ENCODE data around the gene ZNF749. TPM values are rescaled to one million over a fixed set of nuclear protein-coding genes. Genes with fewer than 3 reads are reported as not detected.

The ZNF749 gene
- total RNA-seq, 2 donors from 2014 or later, result 25.0 to 28.5 TPM

DNA sequence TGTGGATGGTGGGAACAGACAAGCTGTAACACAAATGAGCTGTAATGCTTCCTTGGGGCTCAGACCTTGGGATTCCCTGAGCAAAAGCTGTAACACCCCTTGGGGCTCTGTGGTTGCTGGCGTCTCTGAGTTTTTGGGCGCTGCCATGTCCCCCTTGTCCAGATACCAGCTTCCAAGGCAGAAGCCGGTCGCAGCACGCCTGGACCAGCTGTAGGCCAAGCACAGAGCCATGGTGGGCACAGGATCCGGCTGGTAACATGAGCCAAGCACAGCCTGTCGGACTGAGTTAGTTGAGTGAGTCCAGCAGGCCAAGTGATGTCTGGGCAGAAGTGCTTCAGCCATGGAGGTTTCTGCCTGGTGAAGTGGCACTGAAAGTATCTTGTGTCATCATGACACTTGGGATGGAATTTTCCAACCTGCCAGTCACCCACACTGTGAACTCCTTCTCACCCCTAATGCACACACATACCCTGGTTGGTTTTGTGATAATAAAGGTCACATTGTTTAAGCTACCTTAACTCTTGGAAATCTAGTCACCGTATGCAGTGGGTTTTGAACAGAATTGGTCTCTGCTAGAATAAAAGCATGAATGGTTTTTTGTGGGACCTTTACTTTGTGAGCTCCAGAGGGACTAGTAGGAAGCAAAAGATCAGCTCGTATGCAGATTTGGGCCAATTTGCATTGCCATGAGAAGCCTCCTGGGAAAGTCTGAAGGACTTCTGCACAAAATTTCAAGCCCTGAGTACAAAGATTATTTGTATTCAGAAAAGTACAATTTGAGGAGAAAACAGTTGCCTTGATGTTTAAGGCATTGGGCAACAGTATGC lies 31.2 kb upstream of the ZNF749 start:
- Mint-ChIP-seq H3K36me3 (ENCODE audit: low read depth) (peaks cover 20% of the 10 kb centered on the region), H3K27me3 (ENCODE audit: insufficient read depth) (no peaks in the 10 kb centered on the region), H3K4me1 (no peaks in the 10 kb centered on the region), H3K4me3 (no peak overlapping the region), H3K27ac (no peak overlapping the region), H3K9me3 (peaks cover 41% of the 10 kb centered on the region)
- Histone ChIP-seq H3K27ac (ENCODE audit: low read depth, low read length) (no peak overlapping the region), H3K9ac (ENCODE audit: extremely low read depth, low read length, poor library complexity, severe bottlenecking) (no peak overlapping the region), H3K4me1 (ENCODE audit: control insufficient read depth, insufficient read depth, low read length) (no peaks in the 10 kb centered on the region), H3K9me3 (ENCODE audit: control insufficient read depth, low read length) (peaks cover 11% of the 10 kb centered on the region), H3K36me3 (ENCODE audit: control insufficient read depth, insufficient read depth, low read length) (peaks cover 13% of the 10 kb centered on the region), H3K27me3 (ENCODE audit: control insufficient read depth, insufficient read depth, low read length, poor library complexity, severe bottlenecking) (peaks cover 9% of the 10 kb centered on the region), H3K4me3 (ENCODE audit: low read length) (no peak overlapping the region)
- TF ChIP-seq, protein P1, sequence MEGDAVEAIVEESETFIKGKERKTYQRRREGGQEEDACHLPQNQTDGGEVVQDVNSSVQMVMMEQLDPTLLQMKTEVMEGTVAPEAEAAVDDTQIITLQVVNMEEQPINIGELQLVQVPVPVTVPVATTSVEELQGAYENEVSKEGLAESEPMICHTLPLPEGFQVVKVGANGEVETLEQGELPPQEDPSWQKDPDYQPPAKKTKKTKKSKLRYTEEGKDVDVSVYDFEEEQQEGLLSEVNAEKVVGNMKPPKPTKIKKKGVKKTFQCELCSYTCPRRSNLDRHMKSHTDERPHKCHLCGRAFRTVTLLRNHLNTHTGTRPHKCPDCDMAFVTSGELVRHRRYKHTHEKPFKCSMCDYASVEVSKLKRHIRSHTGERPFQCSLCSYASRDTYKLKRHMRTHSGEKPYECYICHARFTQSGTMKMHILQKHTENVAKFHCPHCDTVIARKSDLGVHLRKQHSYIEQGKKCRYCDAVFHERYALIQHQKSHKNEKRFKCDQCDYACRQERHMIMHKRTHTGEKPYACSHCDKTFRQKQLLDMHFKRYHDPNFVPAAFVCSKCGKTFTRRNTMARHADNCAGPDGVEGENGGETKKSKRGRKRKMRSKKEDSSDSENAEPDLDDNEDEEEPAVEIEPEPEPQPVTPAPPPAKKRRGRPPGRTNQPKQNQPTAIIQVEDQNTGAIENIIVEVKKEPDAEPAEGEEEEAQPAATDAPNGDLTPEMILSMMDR (conservative IDR thresholded peaks at IDR 0.05), result no peak
- WGBS, 2 experiments (ENCODE audit: insufficient coverage in 1 of 2, insufficient read length in 1 of 2), result 91 to 94% methylated on average over 7 to 9 of the region's 9 CpGs
- peak; percentile 44 for DNase-seq

DNA sequence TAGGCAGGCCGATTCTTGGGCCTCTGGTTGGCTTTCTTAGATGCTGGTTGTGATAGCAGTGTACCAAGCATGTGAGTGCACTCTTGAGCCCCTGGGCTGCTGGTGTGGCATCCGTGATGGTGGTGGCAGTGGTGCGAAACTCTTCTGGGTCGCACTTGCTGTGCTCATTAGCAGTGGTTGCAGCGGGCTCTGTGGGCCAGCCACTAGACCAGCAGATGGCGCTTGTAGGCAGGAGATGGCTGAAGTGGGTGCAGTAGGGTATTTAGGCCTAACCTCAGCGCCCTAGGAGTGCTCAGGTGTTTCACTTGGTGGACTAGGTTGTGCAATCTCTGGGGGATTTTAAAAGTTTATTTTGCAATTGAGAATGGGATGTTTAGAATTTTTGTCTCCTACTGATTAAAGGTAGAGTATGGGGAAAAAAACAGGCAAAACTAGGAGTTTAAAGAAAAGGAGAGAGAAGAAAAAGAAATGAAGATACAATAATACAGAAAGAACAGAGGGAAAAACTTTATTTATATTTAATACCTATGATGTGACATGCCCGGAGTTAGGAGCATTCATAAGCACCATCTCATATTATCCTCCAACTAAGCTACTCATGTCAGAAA lies 28.5 kb upstream of the ZNF749 start:
- Histone ChIP-seq H3K9ac (ENCODE audit: extremely low read depth, low read length, poor library complexity, severe bottlenecking) (no peak overlapping the region), H3K4me3 (ENCODE audit: low read length) (no peak overlapping the region), H3K27me3 (ENCODE audit: control insufficient read depth, insufficient read depth, low read length, poor library complexity, severe bottlenecking) (peaks cover 12% of the 10 kb centered on the region), H3K9me3 (ENCODE audit: control insufficient read depth, low read length) (peaks cover 11% of the 10 kb centered on the region), H3K27ac (ENCODE audit: low read depth, low read length) (no peak overlapping the region), H3K36me3 (ENCODE audit: control insufficient read depth, insufficient read depth, low read length) (no peaks in the 10 kb centered on the region), H3K4me1 (ENCODE audit: control insufficient read depth, insufficient read depth, low read length) (no peaks in the 10 kb centered on the region)
- peak; percentile 95 for DNase-seq
- Mint-ChIP-seq H3K4me1 (peaks cover 9% of the 10 kb centered on the region), H3K9me3 (peaks cover 21% of the 10 kb centered on the region), H3K27ac (no peak overlapping the region), H3K4me3 (no peak overlapping the region), H3K27me3 (ENCODE audit: insufficient read depth) (peaks cover 3% of the 10 kb centered on the region), H3K36me3 (ENCODE audit: low read depth) (no peaks in the 10 kb centered on the region)
- TF ChIP-seq, protein P1 (conservative IDR thresholded peaks at IDR 0.05), result peak; percentile 93
- whole genome bisulfite sequencing, 2 experiments (ENCODE audit: insufficient coverage in 1 of 2, insufficient read length in 1 of 2), result 14 to 15% methylated on average over 7 of the region's 8 CpGs

DNA sequence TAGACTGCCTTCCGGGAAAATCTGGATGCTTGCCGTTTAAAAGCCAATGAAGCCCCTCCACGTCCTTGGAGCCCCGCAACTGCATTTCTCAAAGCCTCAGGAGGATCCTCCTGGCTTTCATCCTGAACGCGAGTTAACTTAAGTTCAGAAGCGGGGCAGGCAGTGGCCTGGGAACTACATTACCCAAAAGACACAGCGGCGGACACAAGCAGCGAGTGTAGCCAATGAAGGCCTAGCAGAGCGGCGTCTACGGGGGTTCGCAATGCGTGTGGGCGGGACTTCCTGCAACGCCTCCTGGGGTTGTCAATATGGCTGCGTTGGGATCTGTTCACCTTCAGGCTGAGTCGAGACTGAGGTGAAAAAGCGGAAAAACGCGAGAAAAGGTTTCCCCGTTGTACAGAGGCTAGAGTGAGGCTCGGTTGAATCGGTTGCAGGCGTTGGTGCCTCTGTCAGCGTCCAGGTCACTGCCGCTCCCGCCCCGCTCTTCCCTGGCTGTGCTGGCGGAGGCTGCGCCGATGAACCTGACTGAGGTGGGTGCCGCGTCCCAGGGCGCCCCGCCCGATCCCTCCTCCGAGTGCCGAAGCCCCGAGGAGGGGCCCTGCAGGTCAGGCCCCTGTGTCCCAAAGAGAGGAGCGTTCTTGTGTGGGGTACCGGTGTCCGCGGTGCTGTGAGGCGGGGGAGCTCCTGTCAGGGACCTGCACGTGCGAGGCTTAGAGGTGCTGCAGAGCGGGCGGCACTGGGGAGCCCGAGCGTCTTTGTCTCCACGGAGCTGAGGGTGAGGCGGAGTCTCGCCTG lies 24.1 kb upstream of the ZNF749 start, which contains the start of gene ZNF17:
Gene ZNF17, plus strand, starts transcription at position 285 of the 795 bp plus-strand sequence. CDS start 2,455 bp downstream, outside the sequence.
- H3K27me3 ChIP-seq (ENCODE audit: control insufficient read depth, insufficient read depth, low read length, poor library complexity, severe bottlenecking), result peaks cover 12% of the 10 kb centered on the region
- WGBS, 2 experiments (ENCODE audit: insufficient coverage in 1 of 2, insufficient read length in 1 of 2), result 0 to 3% methylated on average over 35 to 55 of the region's 55 CpGs
- Mint-ChIP-seq H3K36me3 (ENCODE audit: low read depth) (peaks cover 16% of the 10 kb centered on the region), H3K27ac (peak within 1 kb of the TSS; percentile 84), H3K4me3 (peak within 1 kb of the TSS; percentile 93), H3K27me3 (ENCODE audit: insufficient read depth) (peaks cover 3% of the 10 kb centered on the region), H3K9me3 (no peaks in the 10 kb centered on the region), H3K4me1 (peaks cover 13% of the 10 kb centered on the region)
- H3K9me3 ChIP-seq (ENCODE audit: control insufficient read depth, low read length), result no peaks in the 10 kb centered on the region
- H3K27ac ChIP-seq (ENCODE audit: low read depth, low read length), result no peak within 1 kb of the TSS
- H3K4me1 ChIP-seq (ENCODE audit: control insufficient read depth, insufficient read depth, low read length), result no peaks in the 10 kb centered on the region
- TF ChIP-seq, protein P1 (conservative IDR thresholded peaks at IDR 0.05), result no peak
- H3K9ac ChIP-seq (ENCODE audit: extremely low read depth, low read length, poor library complexity, severe bottlenecking), result peak within 1 kb of the TSS; percentile 71
- H3K36me3 ChIP-seq (ENCODE audit: control insufficient read depth, insufficient read depth, low read length), result peaks cover 6% of the 10 kb centered on the region
- peak within 1 kb of the TSS; percentile 94 for H3K4me3 ChIP-seq (ENCODE audit: low read length)
- peak; percentile 97 for DNase-seq
